ENCODE measurements around the gene OGN.

DNA sequence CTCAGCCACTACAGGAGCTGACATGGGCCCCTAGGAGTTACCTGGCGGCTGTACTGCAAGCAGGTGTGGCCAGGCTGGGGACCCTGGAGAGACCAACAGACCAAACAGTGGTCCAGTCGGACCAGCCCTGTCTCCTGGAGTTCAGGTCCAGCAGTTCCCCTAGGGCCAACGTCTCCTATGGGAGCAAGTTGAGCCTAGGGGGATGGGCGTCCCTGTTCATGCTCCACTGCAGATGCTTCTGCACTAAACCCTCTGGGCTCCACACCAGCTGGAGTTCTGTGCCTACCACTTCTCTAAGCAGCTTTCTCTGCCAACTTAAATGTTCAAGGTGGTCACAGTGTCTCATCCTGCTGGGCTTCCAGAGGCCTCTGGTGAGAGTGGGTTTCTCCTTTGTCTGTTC is 40.5 kb upstream of the OGN start:
- TF ChIP-seq POLR2A (IDR thresholded peaks at IDR 0.05; ENCODE audit: low read depth, low read length) (no peak), MXI1 (IDR thresholded peaks at IDR 0.05; ENCODE audit: borderline replicate concordance, low read depth, low read length) (no peak), CTCF (conservative IDR thresholded peaks at IDR 0.05; ENCODE audit: low read depth, low read length) (no peak), CHD1 (IDR thresholded peaks at IDR 0.05; ENCODE audit: low read depth, low read length) (no peak), SMC3 (IDR thresholded peaks at IDR 0.05; ENCODE audit: low read depth, low read length) (no peak)
